Stimulated activated CD4-positive, alpha-beta T cell treated with anti-CD3 and anti-CD28 coated beads, TNF-alpha, amount 100 ng/mL, for 24 hours (primary cell): Measurements from ENCODE around the gene TMEM108.

ENCODE experiments used
- DNase-seq, 3 experiments: peaks; one replicate each; pipeline ENCODE4 v3.0.0-alpha.2; 2020; ENCODE audit warnings: low read depth in 3 of 3

TMEM108 gene

GRCh38 chr3:133227813-133228212 is 189.6 kb downstream of the TMEM108 start:
- no peak for DNase-seq

DNA sequence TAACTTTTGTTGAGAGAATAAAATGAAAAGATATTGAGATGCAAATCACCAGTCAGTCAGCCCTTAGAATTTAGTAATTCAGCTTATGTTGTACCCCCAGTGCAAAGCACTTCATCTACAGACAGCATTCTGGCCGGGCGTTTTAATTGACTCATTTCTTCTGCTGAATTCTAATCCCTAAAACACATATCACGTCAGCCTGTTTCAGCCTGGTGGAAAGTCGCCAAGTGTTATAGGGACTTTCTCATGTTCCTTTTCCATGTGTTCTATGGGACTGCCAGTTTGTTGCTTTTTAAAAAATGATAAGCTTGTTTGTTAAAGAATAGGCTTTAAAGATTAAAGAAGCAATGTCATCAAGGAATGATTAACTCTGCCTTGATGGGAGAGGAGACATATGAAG is 192.0 kb downstream of the TMEM108 start:
- DNase-seq: no peak

DNA sequence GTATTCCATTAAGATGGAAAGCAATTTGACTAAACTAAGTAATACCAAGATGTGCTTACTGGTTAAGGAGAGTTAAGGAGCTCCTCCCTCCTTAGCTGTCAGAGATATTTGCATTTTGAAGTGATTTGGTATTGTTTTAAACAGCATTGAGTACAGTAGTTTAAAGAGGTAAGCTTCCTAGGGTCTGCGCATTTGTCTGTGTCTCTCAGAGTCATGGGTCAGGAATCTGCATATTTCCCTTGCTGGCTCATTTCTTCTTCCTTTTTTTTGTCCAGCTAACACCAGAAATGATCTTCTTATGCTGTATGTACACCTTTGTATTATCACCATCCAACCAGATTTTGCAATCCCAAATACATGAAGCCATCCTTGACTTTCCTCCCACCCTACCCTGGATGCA is 198.7 kb downstream of the TMEM108 start:
- DNase-seq: no peak

- no peak for DNase-seq
Observed at GRCh38 chr3:133237380-133237779, 199.2 kb downstream of the TMEM108 start.

DNA sequence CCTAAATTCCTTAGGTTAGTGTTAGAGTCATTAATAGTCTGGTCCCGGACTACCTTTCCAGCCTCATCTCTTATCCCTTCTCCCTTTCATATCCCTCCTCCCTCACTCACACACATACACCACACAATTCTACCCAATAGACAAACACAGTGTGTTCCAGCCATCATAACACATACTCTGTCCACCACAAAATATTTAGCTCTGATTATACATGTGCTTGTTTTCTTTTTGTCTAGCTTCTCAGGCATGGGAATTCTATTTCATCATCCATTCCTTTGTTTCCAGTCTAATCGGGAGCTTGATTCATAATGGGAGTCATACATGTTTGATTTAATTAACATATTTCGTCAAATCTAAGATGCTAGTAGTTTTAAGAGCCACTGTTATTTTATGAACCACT is 199.8 kb downstream of the TMEM108 start:
- no peak for DNase-seq

- no peak for DNase-seq
Observed at GRCh38 chr3:133246119-133246518, 207.9 kb downstream of the TMEM108 start.

DNA sequence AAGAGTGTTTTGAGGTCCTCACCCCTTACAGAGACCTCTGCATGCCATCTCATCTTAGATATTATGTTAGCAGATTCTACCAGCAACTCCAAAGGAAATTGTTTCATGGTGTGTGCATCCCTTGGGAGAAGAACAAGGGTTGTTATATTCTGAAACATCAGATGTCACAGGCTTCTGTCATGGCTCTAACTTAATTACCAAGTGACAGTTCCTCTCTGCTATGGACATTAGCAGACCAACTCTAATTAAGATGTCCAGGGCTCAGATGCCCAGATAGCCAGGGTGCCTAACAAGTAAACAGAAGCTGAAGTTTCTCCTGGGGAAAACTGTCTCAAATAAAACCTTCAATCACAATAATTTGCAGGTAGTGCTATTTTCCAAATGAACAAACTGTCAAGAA is 208.6 kb downstream of the TMEM108 start:
- no peak for DNase-seq

DNA sequence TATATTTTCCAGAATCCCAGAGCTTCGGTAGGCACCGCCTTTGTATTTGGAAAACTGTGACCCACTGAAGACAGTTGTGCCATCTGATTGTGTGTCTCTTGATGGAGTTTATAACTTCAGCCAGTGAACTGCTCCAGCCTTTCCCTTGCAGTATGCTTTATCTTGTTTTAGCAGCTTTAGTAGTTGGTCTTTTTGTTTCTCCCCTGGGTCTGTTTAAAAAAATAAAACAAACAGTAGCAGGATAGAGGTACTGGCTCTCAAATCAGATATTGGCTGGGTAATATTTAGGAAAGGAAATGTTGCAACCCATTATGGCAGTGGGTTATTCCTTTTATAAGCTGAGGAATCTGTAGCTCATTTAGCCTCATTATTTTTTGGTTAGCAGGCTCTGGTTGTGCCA is 210.2 kb downstream of the TMEM108 start:
- no peak for DNase-seq

GRCh38 chr3:133249490-133249889 is 211.3 kb downstream of the TMEM108 start:
- no peak for DNase-seq

- no peak for DNase-seq
Observed at GRCh38 chr3:133254151-133254550, 216.0 kb downstream of the TMEM108 start.

GRCh38 chr3:133254716-133255115 is 216.5 kb downstream of the TMEM108 start:
- no peak for DNase-seq

GRCh38 chr3:133256787-133257483 is 218.7 kb downstream of the TMEM108 start:
- no peak for DNase-seq

GRCh38 chr3:133258358-133258757 is 220.2 kb downstream of the TMEM108 start:
- DNase-seq: no peak

- no peak for DNase-seq
Observed at GRCh38 chr3:133259767-133260166, 221.6 kb downstream of the TMEM108 start.

GRCh38 chr3:133262333-133262732 is 224.1 kb downstream of the TMEM108 start:
- no peak for DNase-seq

- no peak for DNase-seq
Observed at GRCh38 chr3:133264920-133265319, 226.7 kb downstream of the TMEM108 start.

- no peak for DNase-seq
Observed at GRCh38 chr3:133268726-133269134, 230.5 kb downstream of the TMEM108 start.

- no peak for DNase-seq
Observed at GRCh38 chr3:133269393-133269792, 231.2 kb downstream of the TMEM108 start.

GRCh38 chr3:133270631-133271030 is 232.4 kb downstream of the TMEM108 start:
- DNase-seq: no peak

DNA sequence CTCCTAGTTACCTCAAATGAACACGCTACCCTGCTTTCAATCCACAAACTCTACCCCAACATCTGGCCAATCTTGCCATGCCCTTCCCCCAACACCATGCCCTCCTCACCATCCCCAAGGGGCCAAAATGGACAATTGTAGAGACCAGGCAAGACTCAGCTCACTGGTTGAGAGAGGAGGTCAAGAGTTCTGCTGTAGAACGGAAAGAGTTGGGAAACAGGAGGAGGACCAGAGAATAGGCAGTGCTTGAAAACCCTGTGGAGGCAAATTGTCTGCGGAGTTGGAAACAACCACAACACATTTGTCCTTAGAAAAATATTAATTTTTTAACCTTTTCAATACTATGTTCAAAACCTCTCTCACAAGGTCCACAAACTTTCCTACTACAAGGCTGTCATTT is 232.9 kb downstream of the TMEM108 start:
- DNase-seq: no peak

DNA sequence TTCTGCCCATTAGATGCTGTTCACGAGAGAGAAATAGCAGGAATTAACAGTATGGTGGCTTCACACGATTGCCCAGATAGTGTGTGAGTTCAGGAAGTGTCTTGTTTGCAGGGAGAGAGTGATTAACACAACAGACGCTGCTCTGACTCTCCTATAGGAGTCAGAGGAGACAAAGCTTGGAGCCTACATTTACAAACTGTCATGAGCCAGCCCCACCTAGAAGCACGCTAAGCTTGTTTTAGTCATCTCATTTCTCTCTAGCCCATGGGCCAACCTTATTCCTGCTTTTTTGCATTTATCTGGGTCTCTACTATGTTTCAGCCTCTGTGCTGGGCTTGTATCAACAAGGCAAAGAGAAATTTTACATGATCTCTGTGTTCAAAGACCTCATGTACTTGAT is 233.3 kb downstream of the TMEM108 start:
- DNase-seq: no peak

DNA sequence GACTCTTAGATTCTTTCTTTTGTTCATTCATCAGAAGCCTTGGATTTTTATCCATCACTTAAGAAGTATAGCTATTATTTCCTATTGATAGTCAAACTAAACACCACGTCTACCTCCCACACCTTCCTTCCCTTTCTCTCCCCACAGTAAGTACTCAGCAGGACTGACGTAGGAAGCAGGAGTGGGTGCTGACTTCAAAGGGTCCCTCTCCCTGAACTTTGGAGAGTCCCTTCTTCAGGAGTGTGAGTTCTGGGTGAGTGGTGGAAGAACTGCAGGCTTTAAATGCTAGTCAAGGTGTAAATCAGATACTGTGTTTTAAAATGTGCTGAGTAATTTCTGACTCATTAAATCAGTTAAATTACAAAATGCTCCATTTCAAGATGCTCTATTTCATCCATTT is 235.2 kb downstream of the TMEM108 start:
- no peak for DNase-seq

GRCh38 chr3:133274477-133274876 is 236.3 kb downstream of the TMEM108 start:
- no peak for DNase-seq

- DNase-seq: no peak
Observed at GRCh38 chr3:133276594-133276993, 238.4 kb downstream of the TMEM108 start.
